Gastrocnemius medialis (tissue), 4 donors: ENCODE measurements around the gene RNLS. TPM values are rescaled to one million over a fixed set of nuclear protein-coding genes. Genes with fewer than 3 reads are reported as not detected.

ENCODE experiments used
- ATAC-seq, 2 donors: fragments of 150-250 bp; one replicate each; pipeline ENCODE4 v1.9.1; 2016
- DNase-seq, 2 donors: peaks; one replicate each; pipeline ENCODE4 v3.0.0-alpha.2; 2019
- H3K27ac ChIP-seq, 4 donors: fragments of 200-600 bp; sonication (generic); 1 replicate in 1 of 4; 2 replicates in 3 of 4; pipeline ENCODE4 v1.5.1; 2016 to 2018; ENCODE audit warnings: mild to moderate bottlenecking in 2 of 4, moderate library complexity in 1 of 4
- H3K27me3 ChIP-seq, 3 donors: fragments of 200-600 bp; sonication (generic) in 2 of 3; 1 replicate in 1 of 3; 2 replicates in 2 of 3; pipeline versions ENCODE4 v1.5.1 to v1.6.0; 2016 to 2019; ENCODE audit warnings: mild to moderate bottlenecking in 1 of 3, moderate library complexity in 1 of 3
- H3K36me3 ChIP-seq, 2 donors: fragments of 200-600 bp; sonication (generic) in 1 of 2; one replicate each; pipeline ENCODE4 v1.5.1; 2017 to 2018
- H3K4me1 ChIP-seq, 2 donors: fragments of 200-600 bp; sonication (generic) in 1 of 2; one replicate each; pipeline ENCODE4 v1.5.1; 2016 to 2017; ENCODE audit warnings: mild to moderate bottlenecking in 2 of 2
- H3K4me3 ChIP-seq, 4 donors: fragments of 200-600 bp; sonication (generic) in 3 of 4; 1 replicate in 1 of 4; 2 replicates in 3 of 4; pipeline ENCODE4 v1.5.1; 2016 to 2019; ENCODE audit warnings: mild to moderate bottlenecking in 2 of 4
- H3K9me3 ChIP-seq, 3 donors: fragments of 200-600 bp; sonication (generic) in 2 of 3; 1 replicate in 1 of 3; 2 replicates in 2 of 3; pipeline ENCODE4 v1.5.1; 2016 to 2019
- POLR2A ChIP-seq, 2 donors: fragments of 450-650 bp; IDR thresholded peaks; one replicate each; pipeline ENCODE4 v1.6.1; 2017; ENCODE audit warnings: antibody characterized with exemption in 2 of 2, mild to moderate bottlenecking in 2 of 2, moderate library complexity in 2 of 2
- in situ Hi-C, 4 donors: fragments of 200-750 bp; cut with MboI; loops; one replicate each; pipeline versions ENCODE4 v1.15.0 to v1.8.0; 2017; ENCODE audit warnings: low sequenced_read_pairs in 4 of 4
- intact Hi-C: fragments of 100-400 bp; cut with DNase I; formaldehyde crosslinking; loops from one replicate; pipeline ENCODE4 v1.15.1; 2023; ENCODE audit warnings: low total_unique reads
- total RNA-seq, 4 donors: library from RNA; depleted of rRNA; stranded (reverse); fragments of >200 nt; gene quantifications; one replicate each; pipeline versions ENCODE4 v1.1.0 to v1.2.3, GENCODE V29; 2016
- TF ChIP-seq, protein P1 (sequence below), 5 experiments: fragments of 450-650 bp in 3 of 5; fragments of 200-600 bp in 2 of 5; sonication (generic) in 2 of 5; IDR thresholded peaks in 4 of 5; conservative IDR thresholded peaks in 1 of 5; 1 replicate in 4 of 5; 2 replicates in 1 of 5; pipeline ENCODE4 v1.5.1; 2016 to 2019; ENCODE audit warnings: antibody characterized with exemption in 5 of 5, mild to moderate bottlenecking in 3 of 5, moderate library complexity in 3 of 5

The RNLS gene
- total RNA-seq, 4 donors from 2014 or later, result 8.1 to 17.5 (median 9.7) TPM

DNA sequence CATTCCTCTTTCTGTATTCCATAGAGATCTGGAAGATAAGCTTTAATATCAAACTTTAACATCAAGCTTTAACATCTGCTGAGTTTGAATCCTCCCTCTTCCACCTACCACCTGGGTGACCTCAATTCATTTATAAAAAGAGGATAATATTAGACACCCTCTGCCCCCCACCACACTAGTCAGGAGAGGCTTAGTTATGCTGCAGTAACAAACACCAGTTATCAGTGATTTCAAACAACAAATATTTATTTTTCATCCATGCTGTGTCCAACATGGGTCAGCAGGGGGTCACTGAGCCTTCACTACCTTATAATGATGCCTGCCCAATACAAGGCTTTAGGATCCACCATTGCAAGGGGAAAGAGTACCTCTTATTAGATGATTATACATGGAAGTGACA lies 322.0 kb downstream of the RNLS start:
- H3K4me1 ChIP-seq, result peaks cover 6 to 10% of the 10 kb centered on the region in 2 donors
- H3K36me3 ChIP-seq, result peaks cover 0 to 4% of the 10 kb centered on the region in 2 donors
- H3K27ac ChIP-seq, result no peak overlapping the region
- ATAC-seq, result no peak
- no peaks in the 10 kb centered on the region for H3K9me3 ChIP-seq
- in situ Hi-C loops (loop anchor here in 1 of 4 donors (25.0 kb wide), 1 partner anchor 399 kb away; the partner anchor contains the start of genes KLLN and PTEN), intact Hi-C loops (no loop called here)
- H3K4me3 ChIP-seq, result no peak overlapping the region
- TF ChIP-seq, protein P1, sequence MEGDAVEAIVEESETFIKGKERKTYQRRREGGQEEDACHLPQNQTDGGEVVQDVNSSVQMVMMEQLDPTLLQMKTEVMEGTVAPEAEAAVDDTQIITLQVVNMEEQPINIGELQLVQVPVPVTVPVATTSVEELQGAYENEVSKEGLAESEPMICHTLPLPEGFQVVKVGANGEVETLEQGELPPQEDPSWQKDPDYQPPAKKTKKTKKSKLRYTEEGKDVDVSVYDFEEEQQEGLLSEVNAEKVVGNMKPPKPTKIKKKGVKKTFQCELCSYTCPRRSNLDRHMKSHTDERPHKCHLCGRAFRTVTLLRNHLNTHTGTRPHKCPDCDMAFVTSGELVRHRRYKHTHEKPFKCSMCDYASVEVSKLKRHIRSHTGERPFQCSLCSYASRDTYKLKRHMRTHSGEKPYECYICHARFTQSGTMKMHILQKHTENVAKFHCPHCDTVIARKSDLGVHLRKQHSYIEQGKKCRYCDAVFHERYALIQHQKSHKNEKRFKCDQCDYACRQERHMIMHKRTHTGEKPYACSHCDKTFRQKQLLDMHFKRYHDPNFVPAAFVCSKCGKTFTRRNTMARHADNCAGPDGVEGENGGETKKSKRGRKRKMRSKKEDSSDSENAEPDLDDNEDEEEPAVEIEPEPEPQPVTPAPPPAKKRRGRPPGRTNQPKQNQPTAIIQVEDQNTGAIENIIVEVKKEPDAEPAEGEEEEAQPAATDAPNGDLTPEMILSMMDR (IDR thresholded peaks at IDR 0.05 in 4 of 5, conservative IDR thresholded peaks at IDR 0.05 in 1 of 5), result no peak
- TF ChIP-seq POLR2A (IDR thresholded peaks at IDR 0.05), result no peak
- no peaks in the 10 kb centered on the region for H3K27me3 ChIP-seq
- DNase-seq, result no peak

DNA sequence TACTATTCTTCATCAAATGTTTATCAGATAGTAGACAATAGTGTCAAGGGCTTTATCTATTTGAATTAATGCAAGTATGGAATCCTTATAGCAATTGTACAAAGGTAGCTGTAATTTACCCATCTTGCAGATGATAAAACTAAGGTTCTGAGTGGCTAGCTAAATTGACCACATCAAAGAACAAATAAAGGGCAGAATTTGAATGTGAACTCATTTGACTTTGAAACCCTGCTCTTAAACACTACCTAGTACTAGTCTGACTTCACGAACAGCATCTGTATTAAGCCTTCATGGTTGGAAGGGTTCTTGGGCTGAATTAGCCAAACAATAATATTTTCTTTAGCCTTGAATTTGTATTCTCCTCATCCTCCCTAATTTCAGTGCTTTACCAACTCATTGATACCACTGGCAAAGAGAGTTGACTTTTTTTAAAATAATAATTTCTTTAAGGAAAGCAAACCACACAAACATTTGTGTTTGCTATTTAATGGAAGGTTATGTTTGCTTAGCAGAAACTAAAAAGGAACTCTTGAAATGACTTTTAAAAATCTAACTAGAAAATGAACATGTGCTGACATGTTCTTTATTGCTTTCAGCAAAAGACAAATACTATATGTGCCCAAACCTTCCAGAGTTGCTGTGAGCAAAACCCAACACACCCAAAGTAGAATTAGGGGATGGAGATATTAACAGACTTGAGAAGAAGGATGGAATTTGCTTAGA lies 322.6 kb downstream of the RNLS start:
- Histone ChIP-seq H3K36me3 (peaks cover 0 to 4% of the 10 kb centered on the region in 2 donors), H3K27me3 (no peaks in the 10 kb centered on the region), H3K4me3 (no peak overlapping the region), H3K4me1 (peaks cover 10 to 14% of the 10 kb centered on the region in 2 donors), H3K9me3 (no peaks in the 10 kb centered on the region), H3K27ac (no peak overlapping the region)
- in situ Hi-C loops (loop anchor here in 1 of 4 donors (25.0 kb wide), 1 partner anchor 398 kb away; the partner anchor contains the start of genes KLLN and PTEN), intact Hi-C loops (no loop called here)
- TF ChIP-seq, protein P1 (IDR thresholded peaks at IDR 0.05 in 4 of 5, conservative IDR thresholded peaks at IDR 0.05 in 1 of 5), result no peak
- TF ChIP-seq POLR2A (IDR thresholded peaks at IDR 0.05), result no peak
- no peak for ATAC-seq
- no peak for DNase-seq

DNA sequence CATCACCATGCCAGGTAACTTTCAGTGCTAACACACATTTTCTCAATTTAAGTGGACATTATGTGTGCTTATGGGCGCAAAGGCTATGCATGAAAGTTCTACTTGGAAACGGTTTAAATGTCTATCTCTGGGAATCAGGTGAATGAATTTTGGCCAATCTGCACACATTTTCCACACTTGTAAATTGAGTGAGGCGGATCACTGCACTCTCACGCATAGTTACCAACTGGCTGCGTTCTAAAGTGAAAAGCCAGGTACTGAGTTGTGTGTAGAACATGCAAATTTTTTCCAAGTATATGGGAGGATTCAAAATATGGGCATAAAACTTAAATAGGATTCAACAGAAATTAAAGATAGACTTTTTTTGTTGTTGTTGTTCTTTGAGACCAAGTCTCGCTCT lies 323.7 kb downstream of the RNLS start:
- TF ChIP-seq, protein P1 (IDR thresholded peaks at IDR 0.05 in 4 of 5, conservative IDR thresholded peaks at IDR 0.05 in 1 of 5), result no peak
- TF ChIP-seq POLR2A (IDR thresholded peaks at IDR 0.05), result no peak
- Histone ChIP-seq H3K4me1 (peaks cover 16 to 25% of the 10 kb centered on the region in 2 donors), H3K36me3 (peaks cover 0 to 4% of the 10 kb centered on the region in 2 donors), H3K9me3 (no peaks in the 10 kb centered on the region), H3K27ac (no peak overlapping the region), H3K4me3 (no peak overlapping the region), H3K27me3 (no peaks in the 10 kb centered on the region)
- in situ Hi-C loops (loop anchor here in 1 of 4 donors (25.0 kb wide), 1 partner anchor 397 kb away; the partner anchor contains the start of genes KLLN and PTEN), intact Hi-C loops (loop anchor here (5.0 kb wide), 1 partner anchor 397 kb away; the partner anchor contains the start of genes KLLN and PTEN)
- ATAC-seq, result no peak
- DNase-seq, result no peak

DNA sequence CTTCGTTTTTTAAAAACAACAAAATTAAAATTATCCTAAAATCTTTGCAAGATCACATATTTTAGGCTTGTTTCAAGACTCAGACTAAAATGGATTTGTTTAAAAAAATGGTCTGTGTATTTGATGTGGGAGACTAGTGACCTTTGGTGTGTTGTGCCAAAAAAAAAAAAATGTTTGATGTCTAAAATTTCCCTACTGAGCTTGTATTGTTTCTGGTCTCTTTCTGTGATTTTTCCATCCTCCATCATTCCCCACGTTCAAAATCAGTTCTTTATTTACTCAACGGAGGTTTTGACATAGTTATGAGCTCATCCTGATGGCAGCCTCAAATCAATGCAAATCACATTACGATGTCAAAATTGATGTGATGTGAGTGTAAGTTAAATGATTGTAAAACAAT lies 326.2 kb downstream of the RNLS start:
- in situ Hi-C loops, result loop anchor here in 1 of 4 donors (25.0 kb wide), 1 partner anchor 395 kb away; the partner anchor contains the start of genes KLLN and PTEN
- no peak for TF ChIP-seq POLR2A (IDR thresholded peaks at IDR 0.05)
- TF ChIP-seq, protein P1 (IDR thresholded peaks at IDR 0.05 in 4 of 5, conservative IDR thresholded peaks at IDR 0.05 in 1 of 5), result no peak
- ATAC-seq, result no peak

More for the DNA sequence above, 326.2 kb downstream of the RNLS start:
- Histone ChIP-seq H3K4me3 (peak overlapping the region in 1 of 4 donors; percentile 26), H3K4me1 (peaks cover 34 to 45% of the 10 kb centered on the region in 2 donors), H3K36me3 (peaks cover 0 to 4% of the 10 kb centered on the region in 2 donors), H3K27ac (peak overlapping the region; percentile 78 to 86 (median 80)), H3K9me3 (no peaks in the 10 kb centered on the region), H3K27me3 (no peaks in the 10 kb centered on the region)
- no peak for DNase-seq
- intact Hi-C loops, result loop anchor here (5.0 kb wide), 1 partner anchor 395 kb away; the partner anchor contains the start of genes KLLN and PTEN
